Brain microvascular endothelial cell (primary cell): ENCODE measurements around the gene NAT14.
A peak's percentile ranks its signal among the peaks of the same experiment; 100 is the strongest.

Experiments used
- DNase-seq: peaks from one replicate; pipeline ENCODE4 v3.0.0-alpha.2; 2020
- H3K27ac ChIP-seq: fragments of 250-450 bp; sonication (Bioruptor Pico); 2 replicates; pipeline ENCODE4 v1.5.1; 2020; ENCODE audit warnings: mild to moderate bottlenecking, moderate library complexity
- H3K27me3 ChIP-seq: fragments of 250-450 bp; sonication (Bioruptor Pico); replicated peaks from 2 replicates; pipeline ENCODE4 v1.5.1; 2020; ENCODE audit warnings: mild to moderate bottlenecking
- H3K36me3 ChIP-seq: fragments of 250-450 bp; sonication (Bioruptor Pico); replicated peaks from 2 replicates; pipeline ENCODE4 v1.5.1; 2020; ENCODE audit warnings: mild to moderate bottlenecking
- H3K4me3 ChIP-seq: 2 replicates; pipeline ENCODE4 v1.5.1; 2011; ENCODE audit warnings: low read depth, mild to moderate bottlenecking, control low read depth, low read length, moderate library complexity
- in situ Hi-C: cut with HindIII; loops from 2 replicates; pipeline ENCODE4 v1.10.0; 2017; ENCODE audit warnings: low sequenced_read_pairs, low pct_ligation_motif_present
- TF ChIP-seq, protein P1 (sequence below): IDR thresholded peaks from 2 replicates; pipeline ENCODE4 v1.5.1; 2011; ENCODE audit warnings: low read depth, mild to moderate bottlenecking, moderate library complexity, low read length, control low read depth, inconsistent platforms; ENCODE audit errors: missing control alignments

The NAT14 gene

DNA sequence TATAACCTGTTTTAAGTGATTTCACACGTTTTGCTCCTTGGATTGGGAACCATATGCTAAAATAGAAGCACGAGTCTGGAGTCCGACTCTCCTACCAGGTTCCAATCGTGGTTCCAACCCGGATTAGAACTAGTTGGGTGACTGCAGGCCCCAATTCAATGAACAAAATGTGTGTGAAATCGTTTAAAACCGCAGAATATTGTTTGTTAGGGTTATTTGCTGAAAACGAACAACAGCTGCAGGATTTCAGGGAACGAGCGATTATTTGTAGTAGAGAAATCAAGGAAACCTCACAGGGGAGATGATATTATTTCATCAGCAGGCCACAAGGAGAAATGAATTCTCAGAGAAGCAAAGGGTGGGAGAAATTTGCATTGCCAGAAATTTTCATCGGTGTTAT lies 20.0 kb downstream of the NAT14 start:
- TF ChIP-seq, protein P1, sequence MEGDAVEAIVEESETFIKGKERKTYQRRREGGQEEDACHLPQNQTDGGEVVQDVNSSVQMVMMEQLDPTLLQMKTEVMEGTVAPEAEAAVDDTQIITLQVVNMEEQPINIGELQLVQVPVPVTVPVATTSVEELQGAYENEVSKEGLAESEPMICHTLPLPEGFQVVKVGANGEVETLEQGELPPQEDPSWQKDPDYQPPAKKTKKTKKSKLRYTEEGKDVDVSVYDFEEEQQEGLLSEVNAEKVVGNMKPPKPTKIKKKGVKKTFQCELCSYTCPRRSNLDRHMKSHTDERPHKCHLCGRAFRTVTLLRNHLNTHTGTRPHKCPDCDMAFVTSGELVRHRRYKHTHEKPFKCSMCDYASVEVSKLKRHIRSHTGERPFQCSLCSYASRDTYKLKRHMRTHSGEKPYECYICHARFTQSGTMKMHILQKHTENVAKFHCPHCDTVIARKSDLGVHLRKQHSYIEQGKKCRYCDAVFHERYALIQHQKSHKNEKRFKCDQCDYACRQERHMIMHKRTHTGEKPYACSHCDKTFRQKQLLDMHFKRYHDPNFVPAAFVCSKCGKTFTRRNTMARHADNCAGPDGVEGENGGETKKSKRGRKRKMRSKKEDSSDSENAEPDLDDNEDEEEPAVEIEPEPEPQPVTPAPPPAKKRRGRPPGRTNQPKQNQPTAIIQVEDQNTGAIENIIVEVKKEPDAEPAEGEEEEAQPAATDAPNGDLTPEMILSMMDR: no peak
- no peak overlapping the region for H3K4me3 ChIP-seq
- DNase-seq: no peak
- no peaks in the 10 kb centered on the region for H3K27me3 ChIP-seq
- peaks cover 8% of the 10 kb centered on the region for H3K36me3 ChIP-seq
- in situ Hi-C loops: no loop called here
- no peak overlapping the region for H3K27ac ChIP-seq

DNA sequence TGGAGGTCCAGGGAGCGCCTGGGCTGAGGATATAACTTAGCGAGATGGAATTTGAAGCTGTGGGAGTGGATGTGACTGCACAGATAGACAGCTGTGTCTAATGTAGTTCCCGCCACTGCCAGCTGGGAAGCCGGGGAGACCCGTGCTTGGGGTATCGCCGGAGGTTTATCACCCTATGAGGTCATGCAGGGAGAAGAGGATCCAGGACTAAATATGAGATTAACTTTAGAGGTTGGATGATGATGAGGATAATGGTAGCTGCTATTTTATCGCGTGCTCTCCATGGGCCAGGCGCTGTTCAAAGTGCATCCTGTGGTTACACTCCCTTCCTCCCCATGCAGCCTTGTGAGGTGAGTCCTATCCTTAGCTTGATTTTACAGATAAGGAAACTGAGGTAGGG lies 23.1 kb downstream of the NAT14 start:
- in situ Hi-C loops: no loop called here
- no peaks in the 10 kb centered on the region for H3K36me3 ChIP-seq
- no peak overlapping the region for H3K4me3 ChIP-seq
- no peaks in the 10 kb centered on the region for H3K27me3 ChIP-seq
- TF ChIP-seq, protein P1: no peak
- H3K27ac ChIP-seq: no peak overlapping the region
- no peak for DNase-seq

DNA sequence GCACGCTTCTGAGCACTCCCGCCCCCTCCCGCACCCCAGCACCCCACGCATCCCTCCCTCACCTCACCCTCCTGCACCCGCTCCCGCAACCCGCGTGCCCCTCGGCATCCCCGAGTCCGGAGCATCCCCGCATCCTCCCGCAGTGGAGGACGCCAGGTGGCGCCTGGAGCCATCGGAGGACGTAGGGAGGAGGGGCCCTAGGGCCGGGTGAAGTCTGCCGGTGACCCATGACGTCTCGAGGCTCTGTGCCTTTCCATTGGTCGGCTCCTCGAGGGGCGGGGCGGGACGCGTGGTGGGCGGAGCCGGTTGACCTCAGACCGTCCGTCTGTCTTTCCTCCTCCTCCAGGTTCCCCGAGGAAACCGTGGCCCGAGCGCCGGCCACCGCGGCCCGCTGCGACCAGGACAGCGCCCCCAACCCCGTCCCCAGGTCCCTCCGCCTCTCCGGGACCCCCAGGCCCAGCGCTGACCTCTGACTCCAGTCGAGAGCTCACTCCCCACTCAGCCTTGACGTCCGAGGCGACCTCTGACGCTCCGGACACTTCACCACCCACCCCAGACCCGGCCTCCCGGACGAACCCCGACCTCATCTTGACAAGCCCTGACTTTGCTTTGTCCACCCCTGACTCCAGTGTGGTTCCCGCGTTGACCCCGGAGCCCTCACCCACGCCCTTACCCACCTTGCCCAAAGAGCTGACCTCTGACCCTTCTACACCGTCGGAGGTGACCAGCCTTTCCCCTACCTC lies 32.1 kb downstream of the NAT14 start:
- H3K27ac ChIP-seq: no peak overlapping the region
- DNase-seq: peak; percentile 86
- H3K4me3 ChIP-seq: peak overlapping the region; percentile 48
- H3K36me3 ChIP-seq: no peaks in the 10 kb centered on the region
- no peaks in the 10 kb centered on the region for H3K27me3 ChIP-seq
- in situ Hi-C loops: no loop called here
- TF ChIP-seq, protein P1: peak; percentile 98

DNA sequence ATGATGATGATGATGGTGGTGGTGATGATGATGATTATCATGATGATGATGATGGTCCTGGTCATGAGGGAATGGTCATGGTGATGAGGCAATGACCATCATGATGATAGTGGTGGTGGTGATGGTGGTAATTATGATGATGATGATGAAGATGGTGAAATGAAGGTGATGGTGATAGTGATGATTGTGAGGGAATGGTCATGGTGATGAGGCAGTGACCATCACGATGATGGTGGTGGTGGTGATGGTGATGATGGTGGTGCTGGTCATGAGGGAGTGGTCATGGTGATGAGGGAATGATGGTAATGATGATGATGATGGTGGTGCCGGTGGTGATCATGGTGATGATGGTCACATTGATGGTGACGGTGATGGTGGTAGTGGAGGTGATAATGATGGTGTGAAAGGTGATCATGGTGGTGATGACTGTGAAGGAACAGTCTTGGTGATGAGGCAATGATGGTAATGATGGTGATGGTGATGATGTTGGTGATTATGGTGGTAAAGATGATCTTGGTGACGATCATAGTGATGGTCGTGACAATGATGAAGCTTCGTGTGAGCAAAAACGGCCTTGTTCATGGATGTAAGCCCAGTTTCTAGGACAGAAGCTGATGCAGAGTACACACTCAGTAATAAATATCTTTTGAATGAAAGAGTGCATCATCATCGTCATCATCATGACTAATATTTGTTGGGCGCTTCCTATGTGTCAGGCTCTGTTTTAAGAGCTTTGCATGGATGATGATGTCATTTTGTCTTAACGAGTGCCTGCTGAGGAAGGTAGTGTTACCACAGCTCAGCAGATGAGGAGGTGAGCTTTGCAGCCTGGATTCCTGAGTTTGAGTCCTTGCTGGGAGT lies 34.7 kb downstream of the NAT14 start:
- in situ Hi-C loops: no loop called here
- Histone ChIP-seq H3K36me3 (no peaks in the 10 kb centered on the region), H3K4me3 (no peak overlapping the region), H3K27me3 (no peaks in the 10 kb centered on the region), H3K27ac (no peak overlapping the region)
- TF ChIP-seq, protein P1: no peak
- peak; percentile 72 for DNase-seq

DNA sequence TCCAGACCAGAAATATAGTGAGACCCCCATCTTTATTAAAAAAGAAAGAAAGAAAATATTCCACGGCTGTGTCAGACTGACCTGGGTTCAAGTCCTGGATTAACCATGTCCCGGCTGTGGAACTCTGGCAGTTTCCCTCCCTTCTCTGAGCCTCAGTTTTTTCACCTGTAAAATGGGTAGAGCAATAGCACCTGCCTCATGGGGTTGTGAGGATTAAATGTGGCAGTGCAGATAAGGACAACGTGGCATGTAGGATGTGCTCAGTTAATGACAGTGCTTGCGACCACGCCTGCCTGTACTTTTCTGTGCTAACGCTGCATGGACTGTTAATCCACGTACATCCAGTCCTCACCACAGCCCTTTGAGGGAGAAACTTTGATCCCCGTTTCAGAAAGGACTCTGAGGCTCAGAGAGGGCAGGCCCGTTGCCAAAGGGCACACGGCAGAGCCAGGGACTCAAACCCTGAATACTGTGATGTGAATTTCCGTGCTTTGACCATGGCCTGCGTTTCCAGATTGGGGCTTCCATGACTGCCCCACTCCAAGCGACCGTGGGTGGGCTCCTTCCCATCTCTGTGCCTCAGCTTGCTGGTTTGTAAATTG lies 35.8 kb downstream of the NAT14 start:
- Histone ChIP-seq H3K4me3 (no peak overlapping the region), H3K27me3 (no peaks in the 10 kb centered on the region), H3K27ac (no peak overlapping the region), H3K36me3 (no peaks in the 10 kb centered on the region)
- in situ Hi-C loops: no loop called here
- TF ChIP-seq, protein P1: no peak
- no peak for DNase-seq
